ENCODE data around the gene PLXDC2.
"Not testable (repeated sequence)": the region's sequence is repeated elsewhere in the genome, so short reads cannot be mapped to it uniquely, and the experiment has no call there.

The PLXDC2 gene

GRCh38 chr10:19816411-19817230 lies at the start of gene PLXDC2:
Gene PLXDC2 (plus strand): TSS chr10:19816432.
- H3K27ac ChIP-seq: no peak within 1 kb of the TSS
- TF ChIP-seq CTCF (conservative IDR thresholded peaks at IDR 0.05): no peak

- TF ChIP-seq CTCF (conservative IDR thresholded peaks at IDR 0.05): no peak
Measured at GRCh38 chr10:19767876-19768275, 48.4 kb upstream of the PLXDC2 start.

GRCh38 chr10:19769826-19770225 lies 46.4 kb upstream of the PLXDC2 start:
- not testable (repeated sequence) for H3K27ac ChIP-seq

More at GRCh38 chr10:19767876-19768275, 48.4 kb upstream of the PLXDC2 start:
- H3K27ac ChIP-seq: no peak overlapping the region

- no peak for TF ChIP-seq CTCF (conservative IDR thresholded peaks at IDR 0.05)
Measured at GRCh38 chr10:19772972-19773371, 43.3 kb upstream of the PLXDC2 start.

GRCh38 chr10:19775296-19775695 lies 40.9 kb upstream of the PLXDC2 start:
- no peak overlapping the region for H3K27ac ChIP-seq
- no peak for TF ChIP-seq CTCF (conservative IDR thresholded peaks at IDR 0.05)

More at GRCh38 chr10:19772972-19773371, 43.3 kb upstream of the PLXDC2 start:
- H3K27ac ChIP-seq: no peak overlapping the region

- no peak overlapping the region for H3K27ac ChIP-seq
- TF ChIP-seq CTCF (conservative IDR thresholded peaks at IDR 0.05): no peak
Measured at GRCh38 chr10:19777806-19778205, 38.4 kb upstream of the PLXDC2 start.

GRCh38 chr10:19778996-19779395 lies 37.2 kb upstream of the PLXDC2 start:
- no peak for TF ChIP-seq CTCF (conservative IDR thresholded peaks at IDR 0.05)
- H3K27ac ChIP-seq: no peak overlapping the region

GRCh38 chr10:19782430-19783089 lies 33.7 kb upstream of the PLXDC2 start:
- H3K27ac ChIP-seq: no peak overlapping the region
- TF ChIP-seq CTCF (conservative IDR thresholded peaks at IDR 0.05): no peak
